Epithelial cell of alveolus of lung (primary cell): Measurements from ENCODE around the gene ME2. TPM values are rescaled to one million over a fixed set of nuclear protein-coding genes. Genes with fewer than 3 reads are reported as not detected.

Experiments used
- total RNA-seq: library from RNA; depleted of rRNA; stranded (reverse); fragments of >200 nt; gene quantifications from 2 replicates; pipeline ENCODE4 v1.2.1, GENCODE V29; 2015

The ME2 gene
- 18.8 and 28.7 TPM in 2 replicates for total RNA-seq

DNA sequence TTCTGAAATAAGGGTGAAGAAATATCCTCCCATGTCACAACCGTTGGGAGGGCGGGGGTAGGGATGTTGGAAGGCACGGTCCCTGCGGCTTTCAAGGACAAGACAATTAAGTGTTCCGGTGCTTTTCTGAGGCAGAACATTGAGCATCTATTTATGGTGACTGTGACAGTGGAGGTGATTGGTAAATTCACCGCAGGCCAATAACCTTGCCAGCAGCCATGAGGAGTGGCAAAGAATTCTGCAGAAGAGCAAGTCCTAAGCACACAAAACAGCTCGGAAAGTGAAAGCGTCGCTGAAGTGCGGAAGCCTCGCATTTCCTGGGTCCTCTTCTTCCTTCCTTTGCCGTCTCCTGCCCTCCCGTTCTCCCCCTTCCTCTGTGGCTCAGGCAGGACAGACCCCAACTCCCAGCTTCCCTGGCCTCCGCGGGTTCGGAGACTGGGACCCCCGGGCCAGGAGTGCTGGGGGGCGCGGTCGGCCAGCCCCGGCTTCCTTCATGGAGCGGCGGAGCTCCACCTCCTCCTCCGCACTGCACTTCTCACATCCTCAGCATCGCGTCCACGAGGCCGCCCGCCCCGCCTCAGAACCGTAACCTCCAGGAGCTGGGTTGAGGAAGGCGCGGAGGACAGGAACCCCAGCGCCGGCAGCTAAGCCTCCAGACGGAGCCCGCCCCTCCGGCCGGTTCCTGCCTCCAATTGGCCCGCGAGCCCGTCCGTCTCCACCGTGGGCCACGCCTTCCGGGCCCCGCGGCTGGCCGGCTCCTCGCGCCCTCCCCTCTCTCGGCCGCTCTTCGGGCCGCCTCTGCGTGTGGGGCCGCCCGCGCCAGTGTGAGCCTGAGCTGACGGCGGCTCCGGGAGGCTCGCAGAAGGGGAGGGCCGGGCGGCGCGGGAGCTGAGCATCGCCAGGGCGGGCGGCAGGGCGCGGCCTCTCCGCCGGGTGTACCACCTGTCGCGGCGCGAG lies at the start of gene ME2:
Gene ME2 (plus strand): TSS at position 774 of the 957 bp plus-strand sequence. CDS start 16,703 bp downstream, outside the sequence.

GRCh38 chr18:50967714-50968661 lies 89.1 kb downstream of the ME2 start, which contains the start of gene ELAC1:
Gene ELAC1 (plus strand): TSS chr18:50968040. CDS start chr18:50974405, 6,365 bp downstream.

Other genes with a start within 250 kb of the ME2 start
- not detected in 2 replicates for gene MRO, start 59.1 kb upstream of the ME2 start, total RNA-seq
- gene ELAC1, start 88.9 kb downstream of the ME2 start, total RNA-seq = 4.8 and 7.0 TPM in 2 replicates
- gene SMAD4, start 151.1 kb downstream of the ME2 start, total RNA-seq = 63.0 and 76.4 TPM in 2 replicates